ENCODE data around the gene CDK5RAP3.
A peak's percentile ranks its signal among the peaks of the same experiment; 100 is the strongest.

Gene CDK5RAP3

DNA sequence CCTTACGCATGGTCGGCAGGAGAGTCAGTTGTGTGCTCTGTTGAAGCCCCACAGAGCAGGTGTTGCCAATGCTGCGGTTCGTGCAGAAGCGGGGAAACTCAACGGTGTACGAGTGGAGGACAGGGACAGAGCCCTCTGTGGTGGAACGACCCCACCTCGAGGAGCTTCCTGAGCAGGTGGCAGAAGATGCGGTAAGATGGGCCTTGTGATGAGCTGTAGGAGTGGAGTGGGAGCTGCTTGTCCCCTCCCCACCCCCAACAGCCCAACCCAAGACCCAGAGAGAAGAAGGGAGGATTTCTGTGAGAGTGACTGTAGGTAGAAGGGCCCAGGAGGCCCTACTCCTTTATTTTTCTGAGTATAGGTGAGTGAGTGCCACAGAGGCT is 4.9 kb downstream of the CDK5RAP3 start:
- Histone ChIP-seq H3K27me3 (ENCODE audit: insufficient read depth, poor library complexity, severe bottlenecking) (no peaks in the 10 kb centered on the region), H3K27ac (replicated peaks) (no peak overlapping the region), H3K4me3 (replicated peaks; ENCODE audit: insufficient read depth, low read length) (no peak overlapping the region)
- TF ChIP-seq, protein P1, sequence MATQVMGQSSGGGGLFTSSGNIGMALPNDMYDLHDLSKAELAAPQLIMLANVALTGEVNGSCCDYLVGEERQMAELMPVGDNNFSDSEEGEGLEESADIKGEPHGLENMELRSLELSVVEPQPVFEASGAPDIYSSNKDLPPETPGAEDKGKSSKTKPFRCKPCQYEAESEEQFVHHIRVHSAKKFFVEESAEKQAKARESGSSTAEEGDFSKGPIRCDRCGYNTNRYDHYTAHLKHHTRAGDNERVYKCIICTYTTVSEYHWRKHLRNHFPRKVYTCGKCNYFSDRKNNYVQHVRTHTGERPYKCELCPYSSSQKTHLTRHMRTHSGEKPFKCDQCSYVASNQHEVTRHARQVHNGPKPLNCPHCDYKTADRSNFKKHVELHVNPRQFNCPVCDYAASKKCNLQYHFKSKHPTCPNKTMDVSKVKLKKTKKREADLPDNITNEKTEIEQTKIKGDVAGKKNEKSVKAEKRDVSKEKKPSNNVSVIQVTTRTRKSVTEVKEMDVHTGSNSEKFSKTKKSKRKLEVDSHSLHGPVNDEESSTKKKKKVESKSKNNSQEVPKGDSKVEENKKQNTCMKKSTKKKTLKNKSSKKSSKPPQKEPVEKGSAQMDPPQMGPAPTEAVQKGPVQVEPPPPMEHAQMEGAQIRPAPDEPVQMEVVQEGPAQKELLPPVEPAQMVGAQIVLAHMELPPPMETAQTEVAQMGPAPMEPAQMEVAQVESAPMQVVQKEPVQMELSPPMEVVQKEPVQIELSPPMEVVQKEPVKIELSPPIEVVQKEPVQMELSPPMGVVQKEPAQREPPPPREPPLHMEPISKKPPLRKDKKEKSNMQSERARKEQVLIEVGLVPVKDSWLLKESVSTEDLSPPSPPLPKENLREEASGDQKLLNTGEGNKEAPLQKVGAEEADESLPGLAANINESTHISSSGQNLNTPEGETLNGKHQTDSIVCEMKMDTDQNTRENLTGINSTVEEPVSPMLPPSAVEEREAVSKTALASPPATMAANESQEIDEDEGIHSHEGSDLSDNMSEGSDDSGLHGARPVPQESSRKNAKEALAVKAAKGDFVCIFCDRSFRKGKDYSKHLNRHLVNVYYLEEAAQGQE (IDR thresholded peaks at IDR 0.05; ENCODE audit: insufficient replicate concordance, low read depth): no peak
- TF ChIP-seq SPI1 (IDR thresholded peaks at IDR 0.05; ENCODE audit: borderline replicate concordance, low read depth) (no peak), GABPA (IDR thresholded peaks at IDR 0.05; ENCODE audit: low read depth) (no peak), POLR2AphosphoS5 (IDR thresholded peaks at IDR 0.05; ENCODE audit: low read depth) (no peak)
- TF ChIP-seq, protein P2, sequence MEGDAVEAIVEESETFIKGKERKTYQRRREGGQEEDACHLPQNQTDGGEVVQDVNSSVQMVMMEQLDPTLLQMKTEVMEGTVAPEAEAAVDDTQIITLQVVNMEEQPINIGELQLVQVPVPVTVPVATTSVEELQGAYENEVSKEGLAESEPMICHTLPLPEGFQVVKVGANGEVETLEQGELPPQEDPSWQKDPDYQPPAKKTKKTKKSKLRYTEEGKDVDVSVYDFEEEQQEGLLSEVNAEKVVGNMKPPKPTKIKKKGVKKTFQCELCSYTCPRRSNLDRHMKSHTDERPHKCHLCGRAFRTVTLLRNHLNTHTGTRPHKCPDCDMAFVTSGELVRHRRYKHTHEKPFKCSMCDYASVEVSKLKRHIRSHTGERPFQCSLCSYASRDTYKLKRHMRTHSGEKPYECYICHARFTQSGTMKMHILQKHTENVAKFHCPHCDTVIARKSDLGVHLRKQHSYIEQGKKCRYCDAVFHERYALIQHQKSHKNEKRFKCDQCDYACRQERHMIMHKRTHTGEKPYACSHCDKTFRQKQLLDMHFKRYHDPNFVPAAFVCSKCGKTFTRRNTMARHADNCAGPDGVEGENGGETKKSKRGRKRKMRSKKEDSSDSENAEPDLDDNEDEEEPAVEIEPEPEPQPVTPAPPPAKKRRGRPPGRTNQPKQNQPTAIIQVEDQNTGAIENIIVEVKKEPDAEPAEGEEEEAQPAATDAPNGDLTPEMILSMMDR (IDR thresholded peaks at IDR 0.05; ENCODE audit: insufficient read depth, low read length): no peak
- no peak for DNase-seq (ENCODE audit: low read depth in 1 of 2, low spot score in 1 of 2)

DNA sequence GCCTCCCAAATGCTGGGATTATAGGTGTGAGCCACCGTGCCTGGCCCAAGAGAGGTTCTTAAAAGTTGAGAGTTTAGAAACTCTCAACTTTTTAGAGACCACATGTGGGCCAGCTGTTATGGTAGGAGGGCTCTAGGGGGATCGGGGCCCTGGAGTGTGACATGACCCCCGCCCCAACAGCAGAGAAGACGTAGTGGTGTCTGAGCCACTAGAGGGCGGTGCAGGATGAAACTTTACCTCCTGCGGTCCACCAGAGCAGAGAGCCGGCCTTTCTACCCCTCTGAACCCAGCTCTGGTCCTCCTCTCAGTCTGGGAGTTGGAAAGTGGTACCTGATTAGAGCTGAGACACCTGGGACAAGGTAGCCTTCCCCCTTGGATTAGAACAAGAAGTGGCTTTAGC is 7.4 kb downstream of the CDK5RAP3 start:
- Histone ChIP-seq H3K27ac (replicated peaks) (no peak overlapping the region), H3K4me3 (replicated peaks; ENCODE audit: insufficient read depth, low read length) (no peak overlapping the region), H3K27me3 (ENCODE audit: insufficient read depth, poor library complexity, severe bottlenecking) (no peaks in the 10 kb centered on the region)
- peak in 1 of 2 experiments; percentile 44 for DNase-seq (ENCODE audit: low read depth in 1 of 2, low spot score in 1 of 2)
- TF ChIP-seq SPI1 (IDR thresholded peaks at IDR 0.05; ENCODE audit: borderline replicate concordance, low read depth): no peak
- TF ChIP-seq, protein P2 (IDR thresholded peaks at IDR 0.05; ENCODE audit: insufficient read depth, low read length): peak; percentile 35

DNA sequence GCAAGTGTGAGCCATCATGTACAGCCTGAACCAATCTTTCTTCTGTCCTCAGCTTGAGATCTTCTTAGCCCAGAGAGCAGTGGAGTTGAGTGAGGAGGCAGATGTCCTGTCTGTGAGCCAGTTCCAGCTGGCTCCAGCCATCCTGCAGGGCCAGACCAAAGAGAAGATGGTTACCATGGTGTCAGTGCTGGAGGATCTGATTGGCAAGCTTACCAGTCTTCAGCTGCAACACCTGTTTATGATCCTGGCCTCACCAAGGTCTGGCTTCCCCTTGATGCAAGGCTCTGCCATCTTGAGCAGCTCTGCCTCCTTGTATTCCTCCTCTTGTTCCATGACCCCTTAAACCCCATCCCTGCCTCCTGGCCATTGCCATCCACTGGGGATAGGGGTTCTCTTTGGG is 9.6 kb downstream of the CDK5RAP3 start:
- Histone ChIP-seq H3K27me3 (ENCODE audit: insufficient read depth, poor library complexity, severe bottlenecking) (no peaks in the 10 kb centered on the region), H3K4me3 (replicated peaks; ENCODE audit: insufficient read depth, low read length) (no peak overlapping the region), H3K27ac (replicated peaks) (no peak overlapping the region)
- DNase-seq (ENCODE audit: low read depth in 1 of 2, low spot score in 1 of 2): no peak
- no peak for TF ChIP-seq GABPA (IDR thresholded peaks at IDR 0.05; ENCODE audit: low read depth)
- TF ChIP-seq, protein P2 (IDR thresholded peaks at IDR 0.05; ENCODE audit: insufficient read depth, low read length): no peak
- TF ChIP-seq POLR2AphosphoS5 (IDR thresholded peaks at IDR 0.05; ENCODE audit: low read depth): no peak
- TF ChIP-seq, protein P1 (IDR thresholded peaks at IDR 0.05; ENCODE audit: insufficient replicate concordance, low read depth): no peak
- no peak for TF ChIP-seq SPI1 (IDR thresholded peaks at IDR 0.05; ENCODE audit: borderline replicate concordance, low read depth)

DNA sequence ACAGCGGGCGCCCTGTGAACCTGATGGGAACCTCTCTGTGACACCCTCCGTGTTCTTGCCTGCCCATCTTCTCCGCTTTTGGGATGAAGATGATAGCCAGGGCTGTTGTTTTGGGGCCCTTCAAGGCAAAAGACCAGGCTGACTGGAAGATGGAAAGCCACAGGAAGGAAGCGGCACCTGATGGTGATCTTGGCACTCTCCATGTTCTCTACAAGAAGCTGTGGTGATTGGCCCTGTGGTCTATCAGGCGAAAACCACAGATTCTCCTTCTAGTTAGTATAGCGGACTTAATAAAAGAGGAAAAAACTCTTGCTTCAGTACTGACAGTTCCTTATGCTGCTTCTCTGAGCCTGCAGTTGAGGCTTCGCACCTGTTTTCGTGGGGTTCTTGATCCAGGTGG is 10.5 kb downstream of the CDK5RAP3 start:
- DNase-seq (ENCODE audit: low read depth in 1 of 2, low spot score in 1 of 2): peak in 1 of 2 experiments; percentile 86
- no peak overlapping the region for H3K4me3 ChIP-seq (replicated peaks; ENCODE audit: insufficient read depth, low read length)
- no peaks in the 10 kb centered on the region for H3K27me3 ChIP-seq (ENCODE audit: insufficient read depth, poor library complexity, severe bottlenecking)
- TF ChIP-seq, protein P1 (IDR thresholded peaks at IDR 0.05; ENCODE audit: insufficient replicate concordance, low read depth): no peak
- TF ChIP-seq POLR2AphosphoS5 (IDR thresholded peaks at IDR 0.05; ENCODE audit: low read depth): peak; percentile 70; the same call in 1 of the 2 replicates
- H3K27ac ChIP-seq (replicated peaks): peak overlapping the region; percentile 33; the same call in 1 of the 2 replicates

Data from HL-60 (cell line).